ENCODE measurements around the gene CAPS. TPM values are rescaled to one million over a fixed set of nuclear protein-coding genes. Genes with fewer than 3 reads are reported as not detected.

The CAPS gene
- total RNA-seq, 4 donors from 2014 or later = 1.2 to 2.4 (median 2.0) TPM

GRCh38 chr19:5941673-5942072, 27.6 kb downstream of the CAPS start:
- in situ Hi-C loops (cut with MboI; ENCODE audit: low sequenced_read_pairs in 4 of 4) (no loop called here), intact Hi-C loops (cut with DNase I; ENCODE audit: low total_unique reads) (no loop called here)
- H3K4me1 ChIP-seq = peaks cover 8 to 15% of the 10 kb centered on the region in 2 donors
- no peak overlapping the region for H3K27ac ChIP-seq
- H3K4me3 ChIP-seq = no peak overlapping the region
- no peaks in the 10 kb centered on the region for H3K9me3 ChIP-seq
- TF ChIP-seq CTCF (IDR thresholded peaks at IDR 0.05 in 4 of 5, conservative IDR thresholded peaks at IDR 0.05 in 1 of 5) (no peak), POLR2A (IDR thresholded peaks at IDR 0.05) (no peak)
- H3K36me3 ChIP-seq = peaks cover 0 to 4% of the 10 kb centered on the region in 2 donors
- H3K27me3 ChIP-seq = no peaks in the 10 kb centered on the region
- no peak for DNase-seq
- ATAC-seq = no peak

- Histone ChIP-seq H3K36me3 (peaks cover 0 to 4% of the 10 kb centered on the region in 2 donors), H3K27ac (no peak overlapping the region), H3K4me3 (no peak overlapping the region), H3K4me1 (peaks cover 8 to 15% of the 10 kb centered on the region in 2 donors), H3K27me3 (no peaks in the 10 kb centered on the region), H3K9me3 (no peaks in the 10 kb centered on the region)
- TF ChIP-seq POLR2A (IDR thresholded peaks at IDR 0.05) = no peak
- TF ChIP-seq CTCF (IDR thresholded peaks at IDR 0.05 in 4 of 5, conservative IDR thresholded peaks at IDR 0.05 in 1 of 5) = no peak
- intact Hi-C loops (cut with DNase I; ENCODE audit: low total_unique reads) (no loop called here), in situ Hi-C loops (cut with MboI; ENCODE audit: low sequenced_read_pairs in 4 of 4) (no loop called here)
- DNase-seq (no peak), ATAC-seq (no peak)
These were observed 29.0 kb downstream of the CAPS start for GRCh38 chr19:5943045-5943444.

GRCh38 chr19:5943623-5944022, 29.6 kb downstream of the CAPS start:
- TF ChIP-seq CTCF (IDR thresholded peaks at IDR 0.05 in 4 of 5, conservative IDR thresholded peaks at IDR 0.05 in 1 of 5) = no peak
- TF ChIP-seq POLR2A (IDR thresholded peaks at IDR 0.05) = no peak
- DNase-seq = no peak
- Histone ChIP-seq H3K4me1 (peaks cover 11 to 15% of the 10 kb centered on the region in 2 donors), H3K36me3 (peaks cover 0 to 4% of the 10 kb centered on the region in 2 donors), H3K4me3 (no peak overlapping the region), H3K9me3 (no peaks in the 10 kb centered on the region), H3K27ac (no peak overlapping the region), H3K27me3 (no peaks in the 10 kb centered on the region)
- intact Hi-C loops (cut with DNase I; ENCODE audit: low total_unique reads) = no loop called here
- in situ Hi-C loops (cut with MboI; ENCODE audit: low sequenced_read_pairs in 4 of 4) = no loop called here
- no peak for ATAC-seq

GRCh38 chr19:5947435-5947834, 33.4 kb downstream of the CAPS start:
- Histone ChIP-seq H3K4me3 (no peak overlapping the region), H3K4me1 (peaks cover 24 to 29% of the 10 kb centered on the region in 2 donors), H3K27ac (peak overlapping the region; percentile 31 to 50 (median 44)), H3K9me3 (no peaks in the 10 kb centered on the region), H3K36me3 (no peaks in the 10 kb centered on the region), H3K27me3 (no peaks in the 10 kb centered on the region)
- in situ Hi-C loops (cut with MboI; ENCODE audit: low sequenced_read_pairs in 4 of 4) = no loop called here
- no peak for TF ChIP-seq POLR2A (IDR thresholded peaks at IDR 0.05)
- TF ChIP-seq CTCF (IDR thresholded peaks at IDR 0.05 in 4 of 5, conservative IDR thresholded peaks at IDR 0.05 in 1 of 5) = no peak
- intact Hi-C loops (cut with DNase I; ENCODE audit: low total_unique reads) = no loop called here
- DNase-seq (peak; percentile 41 to 63), ATAC-seq (peak; percentile 61 to 74)
